ENCODE results near the gene ELF4. TPM values are rescaled to one million over a fixed set of nuclear protein-coding genes. Genes with fewer than 3 reads are reported as not detected.
A peak's percentile ranks its signal among the peaks of the same experiment; 100 is the strongest.

Gene ELF4
- total RNA-seq (2021; fragmentation: NEBNext Ultra II Directional; extraction: Animal tissue kit (Norgen Biotek cat#: 25700)): 10 to 100 TPM; 21.9 to 35.9 (median 31.4) TPM
- long read RNA-seq, full-length matches to known transcripts: 1 of 5 reads
- long read RNA-seq, partial matches to known transcripts: 0 of 5 reads
- long read RNA-seq, other reads (novel, unspliced or antisense): 4 of 5 reads

DNA sequence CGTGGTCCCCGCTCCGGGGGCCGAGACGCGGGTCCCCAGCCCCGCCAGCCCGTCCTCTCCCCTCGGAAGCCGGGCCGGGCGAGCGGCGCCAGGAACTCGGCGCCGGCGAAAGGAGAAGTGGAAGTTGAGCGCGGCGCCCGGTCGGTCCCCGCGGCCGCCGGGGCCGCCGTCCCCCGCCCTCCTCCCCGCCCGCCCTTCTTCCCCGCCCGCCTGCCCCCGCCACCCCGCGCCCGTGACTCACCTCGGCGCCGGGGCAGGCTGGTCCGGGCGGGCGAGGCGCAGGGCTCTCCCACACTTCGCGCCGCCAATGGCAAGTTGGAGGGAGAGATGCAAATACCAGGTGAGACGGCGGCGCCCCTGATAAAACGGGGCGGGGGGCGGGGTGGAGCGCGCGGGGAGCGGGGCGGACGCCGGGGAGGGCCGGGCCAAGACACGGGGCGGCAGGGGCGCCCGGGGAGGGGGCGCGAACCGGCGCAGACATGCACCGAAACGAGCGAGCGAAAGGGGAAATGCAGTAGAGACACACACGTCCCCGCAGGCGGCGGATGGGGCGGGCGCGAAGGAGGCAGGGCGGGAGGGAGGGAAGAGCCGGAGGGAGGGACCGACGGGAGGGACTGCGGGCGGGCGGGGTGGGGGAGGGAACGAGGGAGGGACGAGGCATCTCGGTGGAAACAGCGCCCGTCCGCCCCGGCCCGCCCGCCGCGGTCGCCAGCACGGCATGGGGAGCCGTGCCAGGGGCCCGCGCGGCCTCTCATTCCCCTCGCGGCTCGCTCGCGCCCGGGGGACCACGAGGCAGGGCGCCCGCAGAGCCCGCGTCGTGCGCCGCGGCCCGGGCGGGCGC is at the start of gene ELF4:
Gene ELF4 (minus strand): TSS at position 119 of the 841 bp plus-strand sequence. CDS start 29,167 bp downstream, outside the sequence.
- Mint-ChIP-seq H3K27ac (peak within 1 kb of the TSS; percentile 83), H3K36me3 (ENCODE audit: low read depth) (no peaks in the 10 kb centered on the region), H3K9me3 (no peaks in the 10 kb centered on the region), H3K4me1 (ENCODE audit: low read depth) (peaks cover 54% of the 10 kb centered on the region), H3K27me3 (ENCODE audit: insufficient read depth) (no peaks in the 10 kb centered on the region), H3K4me3 (peak within 1 kb of the TSS; percentile 92)
- TF ChIP-seq, protein P1, sequence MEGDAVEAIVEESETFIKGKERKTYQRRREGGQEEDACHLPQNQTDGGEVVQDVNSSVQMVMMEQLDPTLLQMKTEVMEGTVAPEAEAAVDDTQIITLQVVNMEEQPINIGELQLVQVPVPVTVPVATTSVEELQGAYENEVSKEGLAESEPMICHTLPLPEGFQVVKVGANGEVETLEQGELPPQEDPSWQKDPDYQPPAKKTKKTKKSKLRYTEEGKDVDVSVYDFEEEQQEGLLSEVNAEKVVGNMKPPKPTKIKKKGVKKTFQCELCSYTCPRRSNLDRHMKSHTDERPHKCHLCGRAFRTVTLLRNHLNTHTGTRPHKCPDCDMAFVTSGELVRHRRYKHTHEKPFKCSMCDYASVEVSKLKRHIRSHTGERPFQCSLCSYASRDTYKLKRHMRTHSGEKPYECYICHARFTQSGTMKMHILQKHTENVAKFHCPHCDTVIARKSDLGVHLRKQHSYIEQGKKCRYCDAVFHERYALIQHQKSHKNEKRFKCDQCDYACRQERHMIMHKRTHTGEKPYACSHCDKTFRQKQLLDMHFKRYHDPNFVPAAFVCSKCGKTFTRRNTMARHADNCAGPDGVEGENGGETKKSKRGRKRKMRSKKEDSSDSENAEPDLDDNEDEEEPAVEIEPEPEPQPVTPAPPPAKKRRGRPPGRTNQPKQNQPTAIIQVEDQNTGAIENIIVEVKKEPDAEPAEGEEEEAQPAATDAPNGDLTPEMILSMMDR (IDR thresholded peaks at IDR 0.05): 0 out of 2 replicates have a peak, but pooled peaks have one; percentile 15
- DNase-seq: peak; percentile 28

DNA sequence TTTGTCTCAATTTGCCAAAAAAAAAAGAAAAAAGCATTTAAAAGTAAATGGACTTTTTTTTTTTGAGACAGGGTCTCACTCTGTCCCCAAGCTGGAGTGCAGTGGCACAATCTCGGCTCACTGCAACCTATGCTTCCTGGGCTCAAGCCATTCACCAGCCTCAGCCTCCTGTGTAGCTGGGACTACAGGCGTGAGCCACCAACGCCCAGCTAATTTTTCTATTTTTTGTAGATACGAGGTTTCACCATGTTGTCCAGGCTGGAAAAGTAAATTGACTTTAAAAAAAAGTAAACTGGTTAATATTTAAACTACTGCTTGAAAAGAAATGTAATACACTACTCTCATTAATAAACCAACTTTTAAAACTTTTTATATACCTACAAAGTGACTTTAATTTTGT is 49.5 kb upstream of the ELF4 start:
- Mint-ChIP-seq H3K4me1 (ENCODE audit: low read depth) (peaks cover 7% of the 10 kb centered on the region; the same call in 1 of the 2 replicates), H3K4me3 (no peak overlapping the region), H3K27ac (no peak overlapping the region), H3K36me3 (ENCODE audit: low read depth) (no peaks in the 10 kb centered on the region), H3K27me3 (ENCODE audit: insufficient read depth) (no peaks in the 10 kb centered on the region), H3K9me3 (no peaks in the 10 kb centered on the region)
- no peak for DNase-seq
- TF ChIP-seq, protein P1 (IDR thresholded peaks at IDR 0.05): no peak

DNA sequence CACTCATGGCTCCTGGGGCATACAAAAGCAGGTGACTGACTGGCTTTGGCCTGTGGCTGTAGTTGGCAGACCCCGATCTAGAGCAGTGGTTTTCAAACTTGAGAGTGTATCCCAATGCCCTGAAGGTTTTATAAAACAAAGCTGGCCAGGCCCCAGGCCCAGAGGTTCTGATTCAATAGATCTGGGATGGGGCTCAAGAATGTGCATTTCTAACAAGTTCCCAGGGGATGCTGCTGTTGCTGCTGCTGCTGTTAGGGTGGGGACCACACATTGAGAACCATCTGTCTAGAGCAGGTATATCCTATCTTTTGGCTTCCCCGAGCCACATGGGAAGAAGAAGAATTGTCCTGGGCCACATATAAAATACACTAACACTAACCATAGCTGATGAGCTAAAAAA is 48.0 kb upstream of the ELF4 start:
- no peak overlapping the region for H3K27ac Mint-ChIP-seq
- DNase-seq: no peak
- peaks cover 7% of the 10 kb centered on the region; the same call in 1 of the 2 replicates for H3K4me1 Mint-ChIP-seq (ENCODE audit: low read depth)
- H3K27me3 Mint-ChIP-seq (ENCODE audit: insufficient read depth): no peaks in the 10 kb centered on the region
- H3K4me3 Mint-ChIP-seq: no peak overlapping the region
- H3K36me3 Mint-ChIP-seq (ENCODE audit: low read depth): no peaks in the 10 kb centered on the region
- TF ChIP-seq, protein P1 (IDR thresholded peaks at IDR 0.05): no peak
- H3K9me3 Mint-ChIP-seq: no peaks in the 10 kb centered on the region

DNA sequence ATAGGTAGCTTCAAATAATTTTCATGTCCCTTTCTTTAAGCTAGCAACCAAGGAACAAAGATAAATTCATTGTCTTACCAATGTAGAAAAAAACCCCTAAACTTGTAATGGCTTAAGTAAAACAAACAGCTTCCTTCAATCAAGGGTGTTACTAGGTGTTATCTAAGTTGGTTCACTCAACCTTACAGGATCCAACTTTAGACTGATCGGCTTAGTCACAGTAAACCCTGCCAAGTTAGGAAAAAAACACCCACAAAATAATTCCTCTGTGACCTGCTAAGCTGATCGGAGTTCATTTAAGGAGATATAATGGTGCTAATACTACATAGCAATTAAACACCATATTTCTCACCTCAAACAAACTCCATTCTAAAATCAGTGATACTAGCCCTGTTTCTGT is 45.3 kb upstream of the ELF4 start:
- DNase-seq: no peak
- TF ChIP-seq, protein P1 (IDR thresholded peaks at IDR 0.05): no peak
- Mint-ChIP-seq H3K4me3 (no peak overlapping the region), H3K9me3 (no peaks in the 10 kb centered on the region), H3K4me1 (ENCODE audit: low read depth) (no peaks in the 10 kb centered on the region), H3K27ac (no peak overlapping the region), H3K36me3 (ENCODE audit: low read depth) (peaks cover 3% of the 10 kb centered on the region; the same call in 1 of the 2 replicates), H3K27me3 (ENCODE audit: insufficient read depth) (no peaks in the 10 kb centered on the region)

DNA sequence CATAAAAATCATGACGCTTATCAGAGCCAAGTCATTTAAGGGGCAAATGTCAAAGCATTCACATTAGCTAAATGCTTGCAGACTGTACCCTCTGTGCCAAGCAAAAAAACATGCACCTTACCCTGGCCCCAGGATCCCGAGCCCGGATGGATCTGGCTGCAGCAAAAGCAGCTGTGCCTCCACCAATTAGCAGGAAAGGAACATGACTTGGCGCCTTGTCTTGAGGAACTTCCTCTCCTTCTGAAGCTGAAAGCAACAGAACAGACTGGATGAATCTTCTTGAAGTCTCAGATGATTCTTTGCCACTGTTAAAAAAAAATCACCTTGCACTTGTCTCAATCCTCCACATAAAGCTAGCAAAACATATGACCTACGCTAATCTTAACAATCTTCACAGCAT is 37.3 kb upstream of the ELF4 start:
- no peak overlapping the region for H3K27ac Mint-ChIP-seq
- peaks cover 18% of the 10 kb centered on the region for H3K36me3 Mint-ChIP-seq (ENCODE audit: low read depth)
- H3K9me3 Mint-ChIP-seq: no peaks in the 10 kb centered on the region
- no peak for DNase-seq
- peaks cover 15% of the 10 kb centered on the region for H3K4me1 Mint-ChIP-seq (ENCODE audit: low read depth)
- no peak overlapping the region for H3K4me3 Mint-ChIP-seq
- TF ChIP-seq, protein P1 (IDR thresholded peaks at IDR 0.05): no peak
- no peaks in the 10 kb centered on the region; the same call in 1 of the 2 replicates for H3K27me3 Mint-ChIP-seq (ENCODE audit: insufficient read depth)

All from HFFc6 (cell line).